HG03342 (cell line): ENCODE results near the gene ZCCHC24.

Source experiments
- ATAC-seq: cut with Tn5 transposase; IDR thresholded peaks from one replicate; pipeline ENCODE4 v1.9.1; 2021; ENCODE audit warnings: mild to moderate bottlenecking, moderate library complexity; ENCODE audit not compliant: unreplicated experiment

Gene ZCCHC24

DNA sequence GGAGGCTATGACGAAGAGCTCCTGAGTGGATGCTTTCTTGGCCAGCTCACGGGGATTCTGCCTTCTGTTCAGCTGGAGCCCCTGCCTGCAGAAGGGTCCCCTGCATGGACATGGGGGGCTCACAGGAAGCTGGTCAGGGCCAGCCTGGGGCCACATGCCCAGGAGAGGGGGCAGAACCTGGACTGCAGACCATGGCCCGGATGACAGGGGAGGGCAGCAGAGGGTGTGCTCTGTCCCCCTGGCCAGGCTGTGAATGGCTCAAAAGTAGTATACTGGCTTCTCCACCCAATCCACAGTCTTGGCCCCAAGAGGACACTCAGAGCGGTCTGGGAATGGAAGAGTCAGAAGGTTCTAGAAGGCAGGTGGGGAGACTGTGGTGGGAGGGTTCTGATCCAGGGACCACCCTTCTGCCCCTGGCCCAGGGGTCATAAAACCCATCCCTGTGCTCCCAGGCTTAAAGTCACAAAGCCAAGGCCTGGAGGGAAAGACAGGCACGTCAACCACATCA lies 57.9 kb downstream of the ZCCHC24 start:
- ATAC-seq = no peak

DNA sequence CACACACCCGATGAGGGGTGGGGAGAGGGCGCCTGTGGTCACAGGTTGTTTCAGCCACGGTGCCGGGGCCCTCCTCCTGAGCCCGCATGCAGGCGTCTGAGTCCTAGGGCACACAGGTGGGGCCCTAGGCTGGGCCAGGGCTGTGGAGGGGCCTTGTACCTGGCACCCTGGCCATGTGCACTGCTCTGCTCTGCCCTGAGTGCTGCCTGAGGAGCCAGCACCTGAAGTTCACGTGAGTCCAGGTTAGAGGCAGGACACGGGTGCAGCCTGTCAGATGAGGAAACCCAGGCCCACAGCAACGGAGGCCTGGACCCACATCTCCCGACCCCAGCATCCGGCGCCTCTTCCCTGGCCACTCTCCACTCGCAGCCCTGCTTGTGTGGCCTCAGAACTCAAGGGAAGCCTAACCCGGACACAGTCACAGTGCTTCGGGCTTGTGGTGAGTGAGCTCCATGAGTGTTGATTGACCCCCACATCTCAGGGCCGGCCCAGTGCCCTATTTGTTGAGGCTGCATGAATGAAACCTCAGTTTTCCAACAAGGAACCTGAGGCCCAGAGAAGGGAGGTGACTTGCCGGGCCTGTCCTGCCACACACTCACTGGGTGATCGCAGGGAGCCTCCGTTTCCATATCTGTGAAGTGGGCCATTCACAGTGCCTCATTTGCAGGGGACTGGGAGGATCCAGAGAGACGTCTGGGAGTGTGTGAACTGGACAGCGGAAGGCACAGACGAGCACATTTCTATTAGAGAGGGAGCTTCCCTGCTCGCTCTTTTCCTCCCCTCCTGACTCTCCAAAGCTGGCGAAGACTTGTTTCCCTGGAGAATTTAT lies 58.6 kb downstream of the ZCCHC24 start:
- no peak for ATAC-seq

DNA sequence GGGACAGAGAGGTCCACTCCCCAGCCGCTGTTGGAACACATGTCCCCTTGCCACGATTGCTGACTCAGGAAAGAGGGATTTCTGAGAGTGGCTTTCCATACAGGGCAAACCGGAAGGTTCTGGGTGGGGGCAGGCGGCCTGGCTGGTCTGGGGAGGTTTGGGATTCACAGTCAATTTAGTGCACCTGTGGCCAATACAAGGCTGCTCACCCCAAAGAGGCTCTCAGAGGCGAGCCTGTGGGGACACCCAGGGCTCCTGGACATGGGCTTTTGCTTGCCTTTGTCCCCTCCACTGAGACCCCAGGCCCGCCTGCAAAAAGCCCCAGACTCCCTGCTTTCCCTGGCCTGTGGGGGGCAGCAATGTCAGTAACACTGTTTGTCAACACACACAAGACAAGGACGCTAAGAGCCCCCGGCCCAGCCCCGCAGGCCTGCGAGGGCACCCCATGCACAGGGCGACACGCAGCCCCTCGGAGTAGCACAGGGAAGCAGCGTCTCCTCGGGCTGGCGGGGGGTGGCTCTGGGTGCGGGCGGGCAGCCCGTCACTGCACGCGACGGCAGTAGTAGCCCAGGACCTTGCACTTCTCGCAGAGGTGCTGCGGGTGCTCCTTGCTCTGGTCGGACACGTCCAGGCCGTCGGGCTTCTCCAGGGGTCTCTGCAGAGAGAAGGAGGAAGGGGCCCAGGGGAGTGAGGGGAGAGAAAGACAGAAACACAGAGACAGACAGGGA lies 59.5 kb downstream of the ZCCHC24 start:
- no peak for ATAC-seq

DNA sequence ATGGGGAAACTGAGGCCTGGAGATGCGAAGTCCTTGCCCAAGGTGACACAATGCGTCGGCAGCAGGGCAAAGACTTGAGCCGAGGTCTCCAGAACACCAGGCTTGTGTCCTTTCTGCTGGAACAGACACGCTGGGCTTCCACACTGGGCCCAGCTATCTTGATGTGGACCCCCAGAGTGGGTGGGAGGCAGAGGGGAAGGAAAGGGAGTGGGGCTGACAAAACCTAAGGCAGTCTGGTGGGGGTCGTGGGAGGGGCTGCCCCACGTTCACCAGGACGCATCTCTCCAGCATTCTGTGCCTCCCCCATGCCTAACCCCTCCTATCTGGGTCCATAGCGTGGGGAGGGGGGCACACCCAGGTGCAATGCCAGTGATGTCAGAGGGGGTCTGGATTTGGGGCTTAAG lies 60.0 kb downstream of the ZCCHC24 start:
- ATAC-seq = no peak

DNA sequence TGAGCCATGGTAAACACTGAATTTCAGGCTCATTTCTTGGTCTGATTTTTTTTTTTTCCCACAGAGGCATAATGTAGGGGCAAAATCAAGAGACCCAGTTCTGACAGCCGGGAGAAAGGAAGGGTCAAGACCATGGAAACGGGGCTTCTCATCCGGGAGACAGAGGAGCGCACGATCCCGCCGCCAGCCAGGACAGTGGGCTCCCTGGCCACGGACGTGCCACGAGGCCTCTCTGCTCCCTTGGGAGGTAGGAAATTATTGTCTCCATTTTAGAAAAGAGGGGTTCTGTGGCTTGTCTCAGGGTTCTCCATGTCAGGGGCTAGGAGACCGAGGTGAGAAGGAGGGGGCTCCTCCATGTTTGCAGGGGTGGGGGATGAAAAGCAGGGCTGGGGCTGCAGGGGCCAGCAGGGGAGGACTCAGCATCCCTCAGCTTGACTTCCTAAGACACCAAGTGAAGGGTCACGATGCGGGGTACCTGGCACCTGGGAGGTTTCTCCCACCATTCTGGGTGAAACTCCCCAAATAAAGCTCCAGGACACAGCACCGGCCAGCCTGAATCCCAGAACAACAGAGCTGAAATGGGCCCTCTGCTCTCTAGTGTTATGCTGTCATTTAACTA lies 60.5 kb downstream of the ZCCHC24 start:
- ATAC-seq = no peak

DNA sequence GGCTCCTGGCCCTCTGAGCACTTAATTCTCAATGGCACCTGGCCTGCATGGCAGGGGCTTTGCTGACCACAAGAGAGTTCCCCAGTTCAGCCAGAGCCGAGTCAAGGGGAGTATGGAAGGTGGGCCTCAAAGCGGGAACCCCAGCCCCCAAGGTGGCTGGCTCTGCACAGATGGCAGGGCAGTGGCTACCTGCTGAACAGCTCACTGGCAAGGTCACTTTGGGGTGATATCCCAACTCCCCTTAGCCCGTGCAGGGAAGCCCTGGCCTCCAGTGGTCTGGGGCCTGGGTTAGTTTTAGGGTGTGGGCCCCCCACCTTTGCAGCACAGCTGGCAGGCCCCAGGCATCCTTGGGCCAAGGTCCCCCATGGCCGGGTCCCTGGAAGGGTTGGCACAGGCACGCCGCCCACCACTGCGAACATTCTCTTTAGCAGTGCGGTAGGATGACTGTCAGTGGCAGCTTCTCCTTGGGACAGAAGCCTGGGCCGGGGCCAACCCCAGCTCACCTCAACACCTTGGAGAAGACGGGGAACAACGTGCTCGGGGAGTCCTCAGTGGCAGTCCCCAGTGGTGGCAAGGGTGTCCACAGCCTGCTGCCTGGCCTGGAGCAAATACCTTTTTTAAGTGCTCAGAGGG lies 61.3 kb downstream of the ZCCHC24 start:
- no peak for ATAC-seq

DNA sequence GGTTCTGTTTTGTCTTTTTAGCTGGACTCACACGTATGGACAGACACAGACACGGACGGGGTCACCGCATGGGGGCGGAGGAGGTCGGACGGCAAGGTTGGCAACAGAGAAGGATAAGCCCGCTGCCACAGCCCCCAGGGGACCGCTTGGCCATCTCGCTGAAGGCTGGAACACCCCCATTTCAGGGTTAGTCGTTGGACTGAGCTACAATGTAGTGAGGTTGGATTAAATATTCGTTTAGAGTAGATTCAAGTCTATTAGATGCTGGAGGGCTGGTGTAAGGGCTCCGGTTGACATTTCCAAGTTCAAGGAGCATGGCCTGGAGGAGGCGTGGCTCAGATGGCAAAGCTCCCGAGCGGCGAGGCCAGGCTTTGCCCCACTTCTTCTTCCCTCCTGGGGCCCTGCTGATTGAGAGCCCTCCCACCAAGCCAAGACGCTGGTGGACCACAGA lies 62.9 kb downstream of the ZCCHC24 start:
- no peak for ATAC-seq

DNA sequence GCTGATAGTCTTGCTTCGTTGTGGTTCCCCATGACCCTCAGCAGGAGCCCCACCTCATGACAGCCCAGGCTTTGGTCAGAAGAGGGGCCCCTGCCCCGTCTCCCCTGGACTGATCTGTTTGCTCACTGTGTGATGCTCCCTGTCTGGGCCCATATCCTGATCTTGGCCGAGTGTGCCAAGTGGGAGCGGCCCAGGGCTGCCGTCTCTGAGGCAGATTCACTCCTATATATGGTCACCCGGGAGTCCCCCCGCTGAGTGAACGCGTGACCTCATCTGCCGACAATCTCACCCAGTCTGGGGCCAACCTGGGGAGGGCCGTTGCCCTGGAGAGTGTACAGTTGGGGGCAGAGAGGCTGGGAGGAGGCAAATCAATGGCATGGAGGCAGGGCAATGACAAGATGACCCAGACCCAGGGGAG lies 63.6 kb downstream of the ZCCHC24 start:
- no peak for ATAC-seq

DNA sequence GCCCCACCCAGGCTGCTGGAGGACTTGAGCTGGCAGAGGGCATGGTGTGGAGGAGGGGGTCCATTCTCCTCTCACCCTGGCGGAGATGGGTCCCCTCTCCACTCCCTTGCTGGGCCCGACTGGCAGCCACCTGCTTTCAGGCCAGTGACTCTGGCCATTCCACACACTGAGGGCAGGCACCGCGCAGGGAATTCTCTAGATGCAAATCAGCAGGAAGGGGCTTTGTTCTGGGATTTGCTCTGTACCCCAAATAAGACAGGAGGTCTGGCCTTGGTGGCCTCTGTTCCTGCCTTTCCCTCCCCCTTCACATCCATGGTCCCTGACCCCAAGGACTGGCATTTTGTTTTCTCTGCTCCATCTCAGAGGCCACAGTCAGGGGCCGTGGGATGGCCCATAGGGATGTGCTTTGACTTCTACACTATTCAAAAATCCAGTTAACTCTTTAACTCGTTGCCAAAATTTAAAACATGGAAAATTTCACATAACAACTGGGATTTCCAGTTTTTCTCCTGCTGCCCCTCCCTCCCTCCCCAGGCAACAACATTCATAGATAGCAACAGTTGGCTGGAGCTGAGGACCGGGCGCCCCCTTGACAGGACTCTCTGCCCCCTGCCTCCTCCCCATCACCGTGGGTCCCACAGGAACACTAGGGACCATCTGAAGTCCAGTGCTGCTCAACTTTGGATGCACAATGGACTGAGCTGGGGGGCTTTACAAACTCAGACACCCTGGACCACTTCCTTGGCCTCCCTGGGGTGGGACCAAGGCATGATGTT lies 64.3 kb downstream of the ZCCHC24 start:
- ATAC-seq = no peak

DNA sequence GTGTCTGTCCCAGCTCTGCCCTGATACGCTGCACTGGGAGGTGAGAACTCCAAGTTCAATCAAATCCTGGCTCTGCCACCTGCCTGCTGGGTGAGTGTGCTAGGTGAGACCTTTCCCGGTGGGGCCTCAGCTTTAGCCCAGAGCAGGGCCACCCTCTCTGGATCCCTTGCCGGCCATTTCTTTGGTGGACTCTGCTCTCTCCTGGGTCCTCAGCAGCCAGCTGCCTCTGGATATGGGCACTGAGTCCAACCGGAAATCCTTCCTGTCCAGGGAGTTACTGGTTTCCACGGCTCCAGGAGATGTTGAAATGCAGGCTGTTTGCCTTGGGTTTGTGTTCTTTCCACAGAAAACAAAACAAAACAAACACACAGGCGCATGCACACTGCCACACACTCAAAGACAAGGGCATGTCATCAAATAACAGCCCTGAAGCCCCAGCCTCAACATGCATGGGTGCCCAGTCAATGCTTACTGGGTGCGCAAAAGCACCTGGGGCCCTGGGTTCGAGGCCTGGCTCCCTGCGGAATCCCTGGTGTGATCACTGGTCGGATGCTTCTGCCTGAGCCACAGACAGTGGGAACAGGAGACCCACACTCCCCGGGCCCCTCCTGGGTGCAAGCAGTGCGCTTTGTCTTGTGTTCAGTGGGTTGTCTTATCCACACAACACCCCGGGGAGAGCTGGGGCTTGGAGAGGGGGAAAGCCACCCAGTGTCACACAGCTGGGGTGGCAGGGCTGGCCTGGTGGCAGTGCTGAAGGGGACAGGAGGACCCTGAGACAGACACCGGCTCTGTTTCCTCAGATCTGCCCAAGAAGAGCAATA lies 65.1 kb downstream of the ZCCHC24 start:
- no peak for ATAC-seq

DNA sequence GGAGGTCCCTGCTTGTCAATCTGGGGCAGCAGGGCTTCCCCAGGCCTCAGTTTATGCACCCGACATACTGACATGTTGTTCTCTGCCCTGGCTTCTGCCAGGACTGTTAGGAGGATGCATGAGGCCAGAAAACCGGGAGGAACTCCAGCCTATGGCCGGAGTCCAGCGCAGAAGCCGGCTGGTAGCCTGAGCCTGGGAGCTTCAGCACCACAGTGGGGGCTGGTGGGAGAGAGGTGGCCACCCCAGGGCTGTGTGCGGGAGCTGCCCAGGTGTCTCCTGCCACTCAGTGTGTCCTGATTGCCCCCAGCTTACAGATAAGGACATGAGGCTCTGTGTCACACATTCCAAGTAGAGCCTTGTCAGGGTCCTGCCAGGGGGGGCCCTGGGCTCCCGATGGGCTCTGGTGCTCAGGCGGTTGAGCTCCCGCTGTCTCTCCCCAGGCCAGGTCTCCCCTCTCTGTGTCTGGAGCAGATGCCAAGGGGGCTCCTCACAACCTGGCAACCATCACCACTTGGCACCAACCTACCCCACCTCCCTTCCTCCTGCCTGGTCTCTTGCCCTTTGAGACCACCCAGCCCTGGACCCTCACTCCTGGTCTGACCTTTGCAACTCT lies 65.8 kb downstream of the ZCCHC24 start:
- ATAC-seq = no peak

DNA sequence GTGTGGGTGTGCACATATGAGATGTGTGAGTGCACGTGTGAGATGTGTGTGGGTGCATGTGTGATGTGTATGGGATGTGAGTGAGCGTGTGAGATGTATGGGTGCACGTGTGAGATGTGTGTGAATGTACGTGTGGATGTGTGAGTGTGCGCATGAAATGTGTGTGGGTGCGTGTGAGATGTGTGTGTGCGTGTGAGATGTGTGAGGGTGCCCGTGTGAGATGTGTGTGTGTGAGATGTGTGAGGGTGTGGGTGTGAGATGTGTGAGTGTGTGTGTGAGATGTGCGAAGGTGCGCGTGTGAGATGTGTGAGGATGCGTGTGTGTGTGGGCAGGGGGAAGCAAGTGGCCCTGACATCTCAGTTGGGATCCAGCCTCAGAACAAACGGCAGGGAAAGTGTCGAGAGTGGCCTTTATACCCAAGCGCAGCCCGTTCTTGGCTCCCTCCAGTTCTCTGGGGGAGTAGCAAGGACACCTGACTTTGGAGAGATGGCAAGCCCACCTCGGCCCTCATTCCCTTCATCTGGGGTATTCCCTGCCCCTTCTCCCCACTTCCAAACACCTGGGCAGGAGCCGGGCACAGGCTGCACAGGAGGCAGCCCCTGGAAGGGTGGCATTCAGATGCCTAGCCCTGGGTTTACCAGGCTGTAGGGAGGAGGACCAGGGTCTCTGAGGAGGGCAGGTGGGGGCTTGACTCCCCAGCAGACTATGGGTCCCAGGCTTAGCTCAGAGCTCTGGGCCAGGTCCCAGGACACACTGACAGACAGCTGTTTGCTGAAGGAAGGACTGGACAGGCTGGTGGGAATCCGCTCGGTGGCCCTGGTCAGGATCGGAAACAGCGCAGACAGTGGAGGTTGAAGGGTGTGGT lies 66.5 kb downstream of the ZCCHC24 start:
- ATAC-seq = no peak

DNA sequence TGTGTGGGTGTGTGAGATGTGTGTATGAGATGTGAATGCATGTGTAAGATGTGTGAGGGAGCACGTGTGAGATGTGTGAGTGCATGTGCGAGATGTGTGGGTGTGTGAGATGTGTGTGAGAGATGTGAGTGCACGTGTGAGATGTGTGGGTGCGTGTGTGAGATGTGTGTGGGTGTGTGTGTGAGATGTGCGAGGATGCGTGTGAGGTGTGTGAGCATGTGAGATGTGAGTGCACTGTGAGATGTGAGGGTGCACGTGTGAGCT lies 67.1 kb downstream of the ZCCHC24 start:
- no peak for ATAC-seq

DNA sequence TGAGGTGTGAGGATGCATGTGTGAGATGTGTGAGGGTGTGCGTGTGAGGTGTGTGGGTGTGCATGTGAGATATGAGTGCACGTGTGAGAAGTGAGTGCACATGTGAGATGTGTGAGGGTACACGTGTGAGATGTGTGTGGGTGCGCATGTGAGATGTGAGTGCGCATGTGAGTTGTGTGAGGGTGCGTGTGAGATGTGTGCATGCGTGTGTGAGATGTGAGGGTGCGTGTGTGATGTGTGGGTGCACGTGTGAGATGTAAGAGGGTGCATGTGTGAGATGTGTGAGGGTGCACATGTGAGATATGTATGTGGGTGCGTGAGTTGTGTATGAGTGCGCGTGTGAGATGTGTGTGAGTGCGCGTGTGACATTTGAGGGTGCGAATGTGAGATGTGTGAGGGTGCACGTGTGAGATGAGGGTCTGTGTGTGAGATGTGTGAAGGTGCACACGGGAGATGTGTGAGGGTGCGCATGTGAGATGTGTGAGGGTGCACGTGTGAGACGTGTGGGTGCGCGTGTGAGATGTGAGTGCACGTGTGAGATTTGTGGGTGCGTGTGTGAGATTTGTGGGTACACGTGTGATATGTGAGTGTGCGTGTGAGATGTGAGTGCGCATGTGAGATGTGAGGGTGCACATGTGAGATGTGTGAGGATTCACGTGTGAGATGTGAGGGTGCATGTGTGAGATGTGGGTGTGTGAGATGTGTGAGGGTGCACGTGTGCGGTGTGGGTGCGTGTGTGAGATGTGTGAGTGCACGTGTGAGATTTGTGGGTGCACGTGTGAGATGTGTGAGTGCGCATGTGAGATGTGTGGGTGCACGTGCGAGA lies 67.7 kb downstream of the ZCCHC24 start:
- no peak for ATAC-seq

DNA sequence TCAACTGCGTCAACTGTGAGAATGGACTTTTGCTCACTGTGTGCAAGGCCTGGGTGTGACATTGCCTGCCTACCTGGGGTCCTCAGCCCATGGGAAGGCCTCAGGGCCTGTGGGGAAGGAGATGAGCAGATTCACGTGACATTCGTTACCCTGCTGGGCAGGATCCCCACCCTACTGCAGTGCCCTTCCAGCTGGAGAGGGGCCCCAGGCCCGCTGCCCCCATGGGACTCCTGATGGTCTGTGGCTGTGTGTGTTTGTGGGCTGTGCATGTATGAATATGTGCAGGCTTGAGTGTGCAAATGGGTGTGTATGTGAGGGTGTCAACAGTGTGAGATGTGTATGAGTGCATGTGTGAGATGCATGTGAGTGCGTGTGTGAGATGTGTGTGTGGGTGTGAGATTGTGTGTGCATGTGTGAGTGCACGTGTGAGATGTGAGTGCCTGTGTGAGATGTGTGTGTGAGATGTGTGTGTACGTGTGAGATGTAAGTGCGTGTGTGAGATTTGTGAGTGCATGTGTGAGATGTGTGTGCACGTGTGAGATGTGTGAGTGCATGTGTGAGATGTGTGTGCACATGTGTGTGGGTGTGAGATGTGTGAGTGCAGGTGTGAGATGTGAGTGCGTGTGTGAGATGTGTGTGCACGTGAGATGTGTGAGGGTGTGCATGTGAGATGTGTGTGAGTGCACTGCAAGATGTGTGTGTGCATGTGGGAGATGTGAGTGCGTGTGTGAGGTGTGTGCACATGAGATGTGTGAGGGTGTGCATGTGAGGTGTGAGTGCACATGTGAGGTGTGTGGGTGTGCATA lies 68.5 kb downstream of the ZCCHC24 start:
- no peak for ATAC-seq

DNA sequence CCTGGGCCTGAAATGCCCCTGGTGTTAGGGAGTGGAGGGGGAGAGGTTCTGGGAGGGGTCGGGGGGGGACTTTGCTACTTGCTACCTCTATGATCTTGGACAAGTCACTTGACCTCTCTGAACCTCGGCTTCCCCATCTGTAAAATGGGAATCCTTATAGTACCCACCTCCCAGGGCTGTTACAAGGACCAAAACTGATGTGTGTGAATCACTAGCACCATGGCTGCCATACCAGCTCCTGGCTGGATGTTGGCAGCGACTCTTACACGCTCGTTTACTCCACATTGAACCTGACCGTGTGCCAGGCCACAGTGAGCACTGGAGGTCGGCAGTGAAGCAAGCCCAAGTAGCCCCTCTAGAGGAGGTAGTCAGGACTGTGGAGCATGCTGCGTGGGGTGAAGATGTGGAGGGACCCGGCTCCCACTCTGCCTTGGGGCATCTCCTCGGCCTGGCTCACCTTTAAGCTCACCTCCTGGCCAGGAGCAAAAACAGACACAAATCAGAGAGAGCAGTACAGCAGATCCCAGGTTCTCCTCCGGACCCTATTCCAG lies 69.3 kb downstream of the ZCCHC24 start:
- ATAC-seq = no peak
